DOHH2 (cell line): ENCODE results near the gene YRDC.

ENCODE experiments used
- H3F3A ChIP-seq: fragments of 200-600 bp; sonication (generic), shearing (Covaris generic); 2 replicates; pipeline ENCODE4 v1.6.0; 2016; ENCODE audit warnings: antibody characterized with exemption, mild to moderate bottlenecking; ENCODE audit not compliant: control insufficient read depth, insufficient read depth
- H3K27ac ChIP-seq: fragments of 200-600 bp; sonication (generic); 2 replicates; pipeline ENCODE4 v1.5.1; 2014; ENCODE audit warnings: low read depth, mild to moderate bottlenecking, low read length, moderate library complexity
- H3K27me3 ChIP-seq: fragments of 200-600 bp; sonication (generic); 2 replicates; pipeline ENCODE4 v1.6.1; 2014; ENCODE audit warnings: mild to moderate bottlenecking, low read length, mixed read lengths; ENCODE audit not compliant: control insufficient read depth
- H3K36me3 ChIP-seq: fragments of 200-600 bp; sonication (generic); 2 replicates; pipeline ENCODE4 v1.6.1; 2014; ENCODE audit warnings: mild to moderate bottlenecking, low read length, moderate library complexity, mixed read lengths; ENCODE audit not compliant: control insufficient read depth
- H3K4me1 ChIP-seq: fragments of 200-600 bp; sonication (generic); 2 replicates; pipeline ENCODE4 v1.6.1; 2014; ENCODE audit warnings: mild to moderate bottlenecking, low read length, mixed read lengths; ENCODE audit not compliant: control insufficient read depth
- H3K4me2 ChIP-seq: fragments of 200-600 bp; sonication (generic); 2 replicates; pipeline ENCODE4 v1.6.0; 2014; ENCODE audit warnings: mild to moderate bottlenecking, low read length, moderate library complexity
- H3K4me3 ChIP-seq: fragments of 200-600 bp; sonication (generic); 2 replicates; pipeline ENCODE4 v1.5.1; 2014; ENCODE audit warnings: mild to moderate bottlenecking, low read length, mixed read lengths
- H3K79me2 ChIP-seq: fragments of 200-600 bp; sonication (generic); 2 replicates; pipeline ENCODE4 v1.6.1; 2014; ENCODE audit warnings: mild to moderate bottlenecking, low read length, mixed read lengths; ENCODE audit not compliant: control insufficient read depth
- H3K9me2 ChIP-seq: fragments of 200-600 bp; sonication (generic); replicated peaks from 2 replicates; pipeline ENCODE4 v1.6.1; 2014; ENCODE audit warnings: mild to moderate bottlenecking, low read length, mixed read lengths; ENCODE audit not compliant: control insufficient read depth
- H3K9me3 ChIP-seq: fragments of 200-600 bp; sonication (generic); 2 replicates; pipeline ENCODE4 v1.6.1; 2014; ENCODE audit warnings: antibody characterized with exemption, low read length, mixed read lengths; ENCODE audit not compliant: control insufficient read depth, insufficient read depth
- H4K20me1 ChIP-seq: fragments of 200-600 bp; sonication (generic); 2 replicates; pipeline ENCODE4 v1.6.0; 2014; ENCODE audit warnings: low read depth, mild to moderate bottlenecking, antibody characterized with exemption, low read length, moderate library complexity; ENCODE audit not compliant: control insufficient read depth, insufficient read depth
- EZH2phosphoT487 ChIP-seq: fragments of 200-600 bp; sonication (generic); IDR thresholded peaks from 2 replicates; pipeline ENCODE4 v1.6.1; 2017; ENCODE audit warnings: borderline replicate concordance, mild to moderate bottlenecking, antibody characterized with exemption, low read length, moderate library complexity, mixed read lengths
- TF ChIP-seq, protein P1 (sequence below): fragments of 200-600 bp; sonication (generic); IDR thresholded peaks from one replicate; pipeline ENCODE4 v1.5.1; 2014; ENCODE audit warnings: antibody characterized with exemption, mild to moderate bottlenecking, low read depth, low read length; ENCODE audit not compliant: poor library complexity, severe bottlenecking

YRDC gene

GRCh38 chr1:37764414-37764825, 43.6 kb downstream of the YRDC start:
- Histone ChIP-seq H3K4me3 (no peak overlapping the region), H3K27ac (no peak overlapping the region), H3F3A (no peaks in the 10 kb centered on the region), H4K20me1 (no peaks in the 10 kb centered on the region), H3K4me1 (peaks cover 7% of the 10 kb centered on the region), H3K27me3 (peaks cover 35% of the 10 kb centered on the region), H3K79me2 (no peaks in the 10 kb centered on the region), H3K4me2 (no peak overlapping the region), H3K9me3 (no peaks in the 10 kb centered on the region), H3K36me3 (no peaks in the 10 kb centered on the region), H3K9me2 (no peaks in the 10 kb centered on the region)
- TF ChIP-seq, protein P1, sequence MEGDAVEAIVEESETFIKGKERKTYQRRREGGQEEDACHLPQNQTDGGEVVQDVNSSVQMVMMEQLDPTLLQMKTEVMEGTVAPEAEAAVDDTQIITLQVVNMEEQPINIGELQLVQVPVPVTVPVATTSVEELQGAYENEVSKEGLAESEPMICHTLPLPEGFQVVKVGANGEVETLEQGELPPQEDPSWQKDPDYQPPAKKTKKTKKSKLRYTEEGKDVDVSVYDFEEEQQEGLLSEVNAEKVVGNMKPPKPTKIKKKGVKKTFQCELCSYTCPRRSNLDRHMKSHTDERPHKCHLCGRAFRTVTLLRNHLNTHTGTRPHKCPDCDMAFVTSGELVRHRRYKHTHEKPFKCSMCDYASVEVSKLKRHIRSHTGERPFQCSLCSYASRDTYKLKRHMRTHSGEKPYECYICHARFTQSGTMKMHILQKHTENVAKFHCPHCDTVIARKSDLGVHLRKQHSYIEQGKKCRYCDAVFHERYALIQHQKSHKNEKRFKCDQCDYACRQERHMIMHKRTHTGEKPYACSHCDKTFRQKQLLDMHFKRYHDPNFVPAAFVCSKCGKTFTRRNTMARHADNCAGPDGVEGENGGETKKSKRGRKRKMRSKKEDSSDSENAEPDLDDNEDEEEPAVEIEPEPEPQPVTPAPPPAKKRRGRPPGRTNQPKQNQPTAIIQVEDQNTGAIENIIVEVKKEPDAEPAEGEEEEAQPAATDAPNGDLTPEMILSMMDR, result no peak
- no peak for TF ChIP-seq EZH2phosphoT487

- TF ChIP-seq, protein P1, result no peak
- no peak for TF ChIP-seq EZH2phosphoT487
- Histone ChIP-seq H3K4me1 (peaks cover 7% of the 10 kb centered on the region), H3K36me3 (no peaks in the 10 kb centered on the region), H3F3A (no peaks in the 10 kb centered on the region), H3K4me3 (no peak overlapping the region), H3K9me2 (no peaks in the 10 kb centered on the region), H3K79me2 (no peaks in the 10 kb centered on the region), H3K9me3 (no peaks in the 10 kb centered on the region), H3K4me2 (no peak overlapping the region), H3K27ac (no peak overlapping the region), H3K27me3 (peaks cover 38% of the 10 kb centered on the region), H4K20me1 (no peaks in the 10 kb centered on the region)
These were observed 44.1 kb downstream of the YRDC start for GRCh38 chr1:37763791-37764413.

DNA sequence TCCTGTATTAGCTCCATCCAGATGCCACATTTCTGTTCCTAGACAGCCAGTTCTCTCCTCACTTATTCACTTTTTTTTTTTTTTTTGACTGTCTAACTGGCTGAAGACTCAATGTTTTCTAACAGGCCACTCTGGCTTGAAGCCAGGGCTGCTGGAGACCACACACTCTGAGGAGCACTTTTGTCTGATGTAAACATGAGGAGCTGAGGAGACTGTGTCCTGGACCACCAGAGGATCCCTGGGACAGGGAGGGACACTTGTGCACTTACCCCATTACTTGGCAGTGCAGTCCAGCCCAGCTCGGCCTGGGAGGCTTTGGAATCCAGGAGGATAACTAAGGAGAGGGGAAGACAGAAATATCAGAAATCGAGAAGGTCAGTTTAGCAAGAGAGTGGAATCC, 45.5 kb downstream of the YRDC start:
- no peak overlapping the region for H3K4me2 ChIP-seq
- H3K4me1 ChIP-seq, result peaks cover 7% of the 10 kb centered on the region
- no peaks in the 10 kb centered on the region for H3F3A ChIP-seq
- no peaks in the 10 kb centered on the region for H3K36me3 ChIP-seq
- peaks cover 46% of the 10 kb centered on the region for H3K27me3 ChIP-seq
- H3K79me2 ChIP-seq, result no peaks in the 10 kb centered on the region
- H3K4me3 ChIP-seq, result no peak overlapping the region
- TF ChIP-seq, protein P1, result no peak
- no peak for TF ChIP-seq EZH2phosphoT487
- no peaks in the 10 kb centered on the region for H3K9me2 ChIP-seq
- no peak overlapping the region for H3K27ac ChIP-seq
- H3K9me3 ChIP-seq, result no peaks in the 10 kb centered on the region
- H4K20me1 ChIP-seq, result no peaks in the 10 kb centered on the region
